Glomerular visceral epithelial cell (primary cell): ENCODE results near the gene TAF11L9.
"Not testable (repeated sequence)": the region's sequence is repeated elsewhere in the genome, so short reads cannot be mapped to it uniquely, and the experiment has no call there.

ENCODE experiments used
- DNase-seq: peaks from one replicate; pipeline ENCODE4 v3.0.0-alpha.2; 2016; ENCODE audit errors: extremely low spot score

The TAF11L9 gene

GRCh38 chr5:17594255-17594654, at the start of gene TAF11L9:
TSS of gene TAF11L9 (minus strand) at chr5:17594394.
- not testable (repeated sequence) for DNase-seq

- DNase-seq = no peak
Measured at GRCh38 chr5:17634160-17634559, 40.0 kb upstream of the TAF11L9 start, which contains the start of gene TAF11L14. TSS of gene TAF11L14 (plus strand) at chr5:17634460.

- not testable (repeated sequence) for DNase-seq
Measured at GRCh38 chr5:17631788-17632187, 37.6 kb upstream of the TAF11L9 start, which contains the start of gene TAF11L13. TSS of gene TAF11L13 (plus strand) at chr5:17632088.

- no peak for DNase-seq
Measured at GRCh38 chr5:17625686-17626085, 31.5 kb upstream of the TAF11L9 start.

GRCh38 chr5:17620627-17621026, 26.4 kb upstream of the TAF11L9 start:
- DNase-seq = no peak

- DNase-seq = no peak
Measured at GRCh38 chr5:17619354-17619753, 25.2 kb upstream of the TAF11L9 start.

- DNase-seq = no peak
Measured at GRCh38 chr5:17614872-17615605, 20.8 kb upstream of the TAF11L9 start.

- not testable (repeated sequence) for DNase-seq
Measured at GRCh38 chr5:17610092-17610491, 15.9 kb upstream of the TAF11L9 start, which contains the start of gene TAF11L12. TSS of gene TAF11L12 (plus strand) at chr5:17610392.

- not testable (repeated sequence) for DNase-seq
Measured at GRCh38 chr5:17607461-17607860, 13.3 kb upstream of the TAF11L9 start.

- no peak for DNase-seq
Measured at GRCh38 chr5:17604951-17605350, 10.8 kb upstream of the TAF11L9 start.

- DNase-seq = not testable (repeated sequence)
Measured at GRCh38 chr5:17603880-17604279, 9.7 kb upstream of the TAF11L9 start, which contains the start of gene TAF11L11. TSS of gene TAF11L11 (plus strand) at chr5:17604183.

- DNase-seq = not testable (repeated sequence)
Measured at GRCh38 chr5:17597728-17598127, 3.5 kb upstream of the TAF11L9 start, which contains the start of gene TAF11L10. TSS of gene TAF11L10 (minus strand) at chr5:17597828.

GRCh38 chr5:17590860-17591259, 3.3 kb downstream of the TAF11L9 start, which contains the start of gene TAF11L8:
TSS of gene TAF11L8 (minus strand) at chr5:17590960.
- not testable (repeated sequence) for DNase-seq

- not testable (repeated sequence) for DNase-seq
Measured at GRCh38 chr5:17585658-17586057, 8.5 kb downstream of the TAF11L9 start, which contains the start of gene TAF11L7. TSS of gene TAF11L7 (minus strand) at chr5:17585758.
